GM21786 (cell line): Measurements from ENCODE around the gene ARHGEF7.

Source experiments
- ATAC-seq: cut with Tn5 transposase; IDR thresholded peaks from one replicate; pipeline ENCODE4 v1.9.1; 2021; ENCODE audit not compliant: unreplicated experiment

The ARHGEF7 gene

DNA sequence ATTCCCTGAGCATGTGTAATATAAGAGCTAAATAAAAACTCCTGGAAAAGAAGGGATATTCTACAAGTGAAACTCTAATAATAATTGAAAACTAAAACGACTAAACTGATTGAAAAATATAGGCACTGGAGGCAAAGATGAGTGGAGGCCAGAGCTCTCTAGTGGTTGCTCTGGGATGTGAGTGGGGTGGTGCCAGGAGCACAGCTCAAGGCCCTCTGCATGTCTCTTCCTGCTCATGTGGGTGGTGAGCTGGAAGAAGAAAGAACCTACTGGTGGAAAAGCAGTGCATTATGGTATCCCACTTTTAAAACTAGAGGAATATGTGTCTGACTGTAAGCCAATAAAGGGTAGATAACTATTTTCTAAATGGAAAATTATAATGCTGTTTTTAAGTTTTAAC lies 15.8 kb upstream of the ARHGEF7 start:
- ATAC-seq: no peak

DNA sequence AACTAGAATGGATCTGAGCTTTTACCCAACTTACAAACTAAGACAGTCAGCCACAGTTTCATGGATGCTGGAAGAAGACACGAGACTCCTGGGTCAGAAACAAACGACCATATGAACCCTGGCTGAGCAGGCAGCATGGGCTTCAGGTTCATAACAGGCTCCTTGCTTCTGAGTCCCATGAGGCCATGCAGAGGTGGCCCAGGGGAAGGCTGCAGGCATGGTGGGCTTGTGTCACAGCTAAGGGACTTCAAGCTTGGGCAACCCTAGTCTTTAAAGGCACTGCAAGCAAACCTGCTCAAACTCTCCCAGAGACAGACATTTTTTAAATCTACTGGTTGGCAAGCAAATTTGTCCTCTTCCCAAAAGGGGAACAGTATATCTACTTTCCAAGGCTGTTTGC lies 5.1 kb upstream of the ARHGEF7 start:
- no peak for ATAC-seq

DNA sequence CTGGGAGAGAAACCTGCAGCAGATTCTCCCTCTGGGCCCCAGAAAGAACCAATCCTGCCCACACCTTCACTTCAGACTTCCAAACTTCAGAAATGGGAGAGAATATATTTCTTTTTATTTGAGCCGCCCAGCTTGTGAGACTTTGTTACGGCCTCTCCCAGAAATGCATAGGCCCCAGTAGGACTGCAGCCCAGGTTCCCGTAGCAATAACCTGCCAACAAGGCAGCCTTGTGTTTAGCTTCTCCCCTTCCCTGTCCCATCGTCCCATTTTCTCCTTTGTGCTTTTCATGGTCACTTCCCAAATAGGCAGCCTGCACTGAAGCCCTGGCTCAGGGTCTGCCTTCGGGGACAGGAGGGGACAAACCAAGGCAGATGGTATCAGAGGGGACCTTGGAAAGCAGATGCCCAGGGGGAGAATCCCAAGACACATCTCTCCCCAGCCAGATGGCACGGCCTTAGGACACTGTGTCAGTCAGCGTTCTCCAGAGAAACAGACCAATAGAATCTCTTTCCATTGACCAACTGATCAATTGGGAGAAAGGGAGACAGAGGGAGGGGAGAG lies 3.7 kb upstream of the ARHGEF7 start:
- ATAC-seq: no peak

DNA sequence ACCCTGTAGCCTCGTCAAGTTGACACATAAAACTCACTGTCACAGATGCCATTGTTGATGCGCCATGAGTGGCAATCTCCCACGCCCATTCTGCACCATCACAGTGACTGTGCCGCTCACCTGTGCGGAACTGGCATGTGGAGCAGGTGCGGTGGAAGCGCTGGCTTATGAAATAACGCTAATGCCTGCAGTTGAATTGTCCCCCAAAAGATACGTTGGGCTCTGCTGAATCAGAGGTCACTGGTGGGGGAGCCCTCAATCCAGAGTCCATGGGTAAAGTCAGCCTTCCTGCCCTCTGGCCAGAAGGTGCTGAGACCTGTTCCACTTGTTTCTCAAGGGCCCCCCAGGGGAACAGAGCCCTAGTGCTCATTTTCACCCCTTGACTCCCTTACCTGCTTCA lies 2.9 kb upstream of the ARHGEF7 start:
- no peak for ATAC-seq

DNA sequence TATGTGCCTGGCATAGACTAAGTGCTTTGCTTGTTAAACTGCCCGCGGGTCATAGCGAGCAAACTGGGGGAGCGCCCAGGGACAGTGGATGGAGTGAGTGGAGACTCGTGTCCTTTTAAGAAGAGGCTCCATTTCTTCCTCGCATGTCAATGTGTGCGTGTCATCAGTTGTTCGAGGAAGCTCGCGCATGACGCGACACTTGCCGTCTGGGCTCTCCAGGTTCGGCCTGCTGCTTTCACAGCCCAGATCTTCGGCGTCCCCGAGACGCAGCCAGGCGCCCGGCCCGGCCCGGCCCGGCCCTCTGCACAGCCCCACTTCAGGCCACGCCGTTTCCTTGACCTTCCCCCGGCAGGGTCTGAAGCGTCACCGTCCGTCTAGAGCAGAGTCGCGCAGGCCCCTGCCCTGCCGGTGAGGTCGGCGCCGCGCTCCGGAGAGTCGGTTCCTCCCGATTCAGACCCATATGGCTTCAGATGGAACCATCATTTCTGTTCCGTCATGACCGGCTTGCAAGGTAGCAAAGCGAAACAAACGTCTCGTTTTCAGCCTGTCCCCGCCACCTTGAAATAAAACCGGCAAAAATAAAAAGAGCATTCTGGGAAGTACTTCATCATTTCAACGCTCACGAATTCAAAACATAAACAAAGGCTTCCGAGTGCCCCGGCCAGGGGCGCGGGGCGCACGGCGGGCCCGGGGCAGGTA lies 599 bp upstream of the ARHGEF7 start:
- ATAC-seq: no peak

DNA sequence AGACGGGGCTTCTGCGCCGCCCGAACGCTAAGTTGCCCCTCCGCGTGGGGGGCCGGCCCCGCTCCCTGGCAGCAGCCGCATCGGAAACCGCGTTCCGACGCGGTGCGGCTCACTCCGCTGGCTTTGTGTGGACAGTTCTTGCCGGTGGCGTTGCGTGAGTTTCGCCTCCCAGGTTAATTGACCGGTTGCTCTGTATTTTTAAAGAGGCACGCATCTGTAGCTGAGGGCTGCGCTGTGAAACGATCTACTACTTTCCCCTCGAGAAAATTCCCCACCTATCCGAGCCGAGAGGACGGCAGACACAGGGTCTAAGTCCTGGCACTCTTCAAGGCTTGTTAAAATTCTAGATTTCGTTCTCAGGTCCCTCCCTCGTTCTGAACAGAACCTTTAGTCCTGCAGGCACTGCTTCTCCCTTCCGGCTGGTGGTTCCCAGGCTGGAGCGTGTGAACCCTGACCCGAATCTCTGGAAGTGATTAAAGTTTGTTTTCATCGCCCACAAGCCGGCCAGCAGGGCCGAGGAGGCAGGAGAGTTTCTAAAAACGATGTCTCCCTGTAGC lies 933 bp downstream of the ARHGEF7 start:
- no peak for ATAC-seq

DNA sequence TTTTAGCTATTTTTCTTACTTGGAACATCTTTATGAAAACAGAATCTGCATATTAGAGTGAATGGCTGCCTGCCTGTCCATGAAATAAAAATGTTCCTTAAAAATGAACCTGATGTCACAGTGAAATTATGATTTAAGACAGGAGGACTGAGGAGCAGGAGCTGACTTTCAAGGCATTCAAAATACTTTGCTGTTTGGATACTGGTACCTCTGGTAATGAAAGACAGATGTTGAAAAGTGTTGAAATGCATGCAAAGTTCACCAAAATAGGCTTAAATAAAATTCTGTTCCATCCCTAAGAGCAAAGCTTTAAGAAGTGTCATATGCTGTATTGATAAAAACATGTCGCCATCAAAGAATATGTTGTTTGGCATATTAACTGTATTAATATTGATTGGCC lies 1.7 kb downstream of the ARHGEF7 start:
- no peak for ATAC-seq

DNA sequence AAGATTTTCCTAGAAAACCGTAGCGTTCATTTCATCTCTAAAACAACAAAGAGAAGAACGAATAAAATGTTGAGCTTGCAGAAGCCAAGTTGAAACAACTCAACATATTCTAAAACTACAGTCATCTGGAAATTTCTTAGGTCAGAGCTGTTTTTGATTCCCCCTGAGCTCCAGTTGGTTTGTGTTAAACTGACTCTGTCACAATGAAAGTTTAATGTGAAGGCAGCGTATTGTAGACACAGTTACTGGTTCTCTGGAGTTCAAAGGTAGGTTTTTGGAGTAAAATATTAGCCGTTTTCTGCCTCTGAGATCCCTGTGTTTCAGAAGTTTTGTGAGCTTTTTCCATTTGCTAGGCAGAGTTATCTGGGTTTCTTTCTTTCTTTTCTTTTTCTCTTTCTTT lies 2.2 kb downstream of the ARHGEF7 start:
- ATAC-seq: no peak

DNA sequence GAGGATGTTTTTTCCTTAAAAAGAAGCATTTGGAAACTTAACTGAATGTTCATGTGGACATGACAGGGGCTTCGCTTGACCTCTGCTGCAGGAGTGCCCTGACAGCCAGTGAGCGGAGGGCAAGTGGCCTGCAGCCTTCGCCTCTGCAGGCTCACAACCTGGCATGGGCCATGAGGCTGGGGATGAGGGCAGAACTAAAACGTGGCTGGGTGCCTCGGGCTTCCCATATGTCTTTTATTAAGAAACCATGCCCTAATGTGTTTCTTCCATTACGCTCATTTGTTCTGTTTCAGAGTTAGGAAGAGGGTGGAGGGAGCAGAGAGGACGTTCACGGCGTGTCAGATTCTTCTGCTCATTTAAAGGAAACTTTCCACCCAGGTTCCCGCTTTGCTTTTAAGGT lies 2.9 kb downstream of the ARHGEF7 start:
- ATAC-seq: no peak

DNA sequence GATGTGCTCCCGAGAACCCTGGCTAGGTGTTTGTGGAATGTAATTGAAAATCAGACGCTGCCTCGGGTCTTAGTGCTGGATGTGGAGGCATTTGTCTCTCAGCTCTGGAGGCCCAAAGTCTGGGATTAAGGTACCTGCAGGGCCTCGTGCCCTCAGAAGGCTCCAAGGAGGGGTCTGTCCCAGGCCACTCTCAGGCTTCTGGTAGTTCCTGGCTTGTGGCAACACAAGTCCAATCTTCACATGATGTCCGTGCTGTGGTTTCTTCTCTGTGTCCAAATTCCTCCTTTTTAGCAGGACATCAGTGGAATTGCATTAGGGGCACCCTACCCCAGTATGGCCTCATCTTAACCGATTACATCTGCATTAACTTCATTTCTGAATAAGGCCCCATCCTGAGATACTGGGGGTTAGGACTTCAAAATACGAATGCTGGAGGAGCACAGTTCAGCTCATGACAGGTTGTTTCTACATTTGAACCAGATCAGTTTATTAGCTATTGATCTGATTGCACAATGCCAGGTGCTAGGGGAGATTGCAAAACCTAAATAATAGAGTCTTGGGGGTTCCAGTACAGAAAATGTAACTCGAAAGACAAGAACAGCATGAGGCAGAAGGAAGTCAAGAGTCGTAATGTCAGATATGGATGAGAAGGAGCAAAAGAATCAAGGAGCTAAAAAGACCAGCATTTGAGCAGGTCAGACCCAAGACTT lies 3.9 kb downstream of the ARHGEF7 start:
- no peak for ATAC-seq

DNA sequence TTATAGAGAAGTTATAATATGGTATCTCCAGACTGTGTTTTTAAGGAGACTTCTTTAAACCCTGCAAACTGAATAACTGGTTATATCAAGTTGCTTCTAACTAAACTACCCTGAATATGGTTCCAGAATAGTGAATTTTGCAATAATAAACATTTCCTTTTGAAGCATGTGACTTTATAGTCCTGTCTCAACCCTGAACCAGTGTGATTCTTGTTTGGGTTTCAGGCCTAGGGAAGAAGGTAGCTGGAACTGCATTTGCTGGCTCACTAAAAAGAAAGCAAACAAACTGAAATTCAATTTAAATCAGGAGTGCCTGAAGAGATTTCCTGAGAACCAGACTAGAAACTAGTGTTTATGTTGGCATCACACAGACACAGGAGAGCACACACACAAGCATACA lies 4.9 kb downstream of the ARHGEF7 start:
- ATAC-seq: no peak

DNA sequence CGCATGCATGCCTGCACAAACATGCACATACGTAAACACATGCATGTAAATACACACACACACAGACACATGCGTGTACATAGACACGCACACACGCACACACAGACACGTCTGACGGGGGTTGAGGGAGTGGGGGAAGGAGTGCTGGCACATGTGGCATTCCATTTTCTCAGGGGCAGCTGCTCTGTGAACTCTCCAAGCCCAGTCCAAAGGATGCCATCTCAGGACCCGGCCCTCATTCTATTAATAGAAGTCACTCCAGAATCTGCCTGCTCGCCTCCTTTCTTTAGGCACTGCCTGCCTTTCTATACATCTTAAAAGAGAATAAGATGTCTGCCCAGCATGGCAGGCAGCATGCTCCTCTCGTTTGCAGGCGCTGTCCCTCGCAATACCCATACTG lies 5.3 kb downstream of the ARHGEF7 start:
- ATAC-seq: no peak

DNA sequence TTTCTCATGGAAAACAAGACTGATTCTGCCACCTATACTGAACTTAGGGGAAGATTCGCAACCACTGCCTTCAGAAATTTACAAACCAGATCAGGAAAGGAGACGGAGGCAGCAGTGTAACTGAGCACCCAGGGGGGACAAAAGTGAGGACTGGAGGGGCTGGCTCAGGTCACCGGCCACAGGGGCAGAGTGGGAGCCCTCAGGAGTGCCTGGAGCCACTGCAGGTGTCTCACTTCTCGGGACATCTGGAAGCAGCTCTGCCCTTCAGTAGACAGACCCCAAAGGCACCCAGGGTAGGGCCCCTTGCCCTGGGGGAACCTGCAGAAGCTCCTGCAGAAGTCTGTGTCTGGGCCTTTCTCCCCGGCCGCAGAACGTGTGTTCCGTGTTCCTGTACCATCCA lies 5.8 kb downstream of the ARHGEF7 start:
- no peak for ATAC-seq

DNA sequence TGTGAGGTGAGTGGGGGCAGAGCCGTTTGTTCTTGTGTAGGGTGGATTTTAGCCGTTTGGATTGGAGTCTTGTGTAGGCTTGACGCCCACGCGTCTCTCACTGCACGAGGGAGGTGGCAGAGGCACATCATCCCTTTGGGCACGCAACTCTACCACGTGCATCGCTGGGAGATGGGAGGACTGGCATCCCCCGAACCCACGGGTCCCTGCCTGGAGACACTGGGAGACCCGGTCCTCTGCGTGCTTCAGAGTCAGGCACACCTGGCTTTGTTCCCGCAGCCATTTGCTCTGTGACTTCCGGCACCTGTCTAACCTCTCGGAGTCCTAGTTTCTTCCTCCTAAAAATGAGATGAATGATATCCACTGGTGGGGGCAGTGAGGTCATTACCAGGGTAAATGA lies 6.4 kb downstream of the ARHGEF7 start:
- ATAC-seq: no peak

DNA sequence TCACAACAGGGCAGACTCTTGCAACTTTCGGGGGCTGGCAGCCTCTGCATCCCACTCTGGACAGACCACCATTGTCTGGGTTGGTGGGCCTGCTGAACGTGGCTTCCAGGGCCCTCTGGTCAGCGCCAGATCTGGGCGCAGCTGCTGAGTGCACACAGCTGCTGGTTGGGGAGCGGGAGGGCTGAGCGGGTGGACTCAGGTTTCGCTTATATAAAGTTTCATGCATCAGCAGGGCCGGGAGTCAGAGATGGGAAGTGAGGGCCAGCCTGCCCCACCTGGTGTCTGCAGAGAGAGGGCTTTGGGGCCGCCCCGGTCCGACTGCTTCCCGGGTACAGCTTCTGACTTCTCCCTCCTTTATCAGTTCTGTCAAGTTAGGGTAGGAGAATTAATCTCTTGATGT lies 6.9 kb downstream of the ARHGEF7 start:
- no peak for ATAC-seq

DNA sequence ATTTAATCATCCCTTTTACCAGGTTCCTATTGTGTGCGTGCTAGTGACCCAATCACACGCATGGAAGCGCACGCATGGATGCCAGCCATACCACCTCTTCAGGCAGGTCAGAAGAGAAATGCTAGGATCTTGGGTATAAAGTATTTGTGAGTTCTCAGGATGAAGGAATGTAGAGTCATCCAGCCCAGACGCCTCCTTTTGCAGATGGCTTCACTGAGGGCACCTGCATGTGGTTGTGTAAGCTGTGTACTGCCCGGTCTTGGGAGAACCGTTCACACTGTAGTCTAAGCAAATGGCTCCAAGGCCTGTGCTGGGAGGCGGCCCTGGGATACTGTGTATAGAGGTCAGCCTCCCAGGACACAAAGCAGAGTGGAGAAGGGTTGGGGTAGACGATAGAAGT lies 7.5 kb downstream of the ARHGEF7 start:
- ATAC-seq: no peak

DNA sequence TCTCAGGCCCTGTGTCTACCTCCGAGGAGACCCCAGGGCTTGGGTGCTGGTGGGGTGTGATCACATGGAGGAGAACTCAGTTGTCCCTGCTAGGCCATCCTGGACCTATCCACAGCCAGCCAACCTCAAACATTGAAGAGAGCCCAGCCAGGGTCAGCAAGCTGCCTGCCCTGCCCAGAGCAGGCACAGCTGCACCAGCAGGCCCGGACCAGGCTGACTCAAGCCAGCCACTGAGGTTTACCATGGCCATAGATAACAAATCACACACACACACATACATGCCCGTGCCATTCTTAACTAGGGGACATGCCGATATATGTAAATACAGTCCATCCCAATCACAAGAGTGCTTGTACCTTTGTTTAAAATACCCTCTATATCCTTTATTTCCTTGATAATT lies 8.1 kb downstream of the ARHGEF7 start:
- ATAC-seq: no peak

DNA sequence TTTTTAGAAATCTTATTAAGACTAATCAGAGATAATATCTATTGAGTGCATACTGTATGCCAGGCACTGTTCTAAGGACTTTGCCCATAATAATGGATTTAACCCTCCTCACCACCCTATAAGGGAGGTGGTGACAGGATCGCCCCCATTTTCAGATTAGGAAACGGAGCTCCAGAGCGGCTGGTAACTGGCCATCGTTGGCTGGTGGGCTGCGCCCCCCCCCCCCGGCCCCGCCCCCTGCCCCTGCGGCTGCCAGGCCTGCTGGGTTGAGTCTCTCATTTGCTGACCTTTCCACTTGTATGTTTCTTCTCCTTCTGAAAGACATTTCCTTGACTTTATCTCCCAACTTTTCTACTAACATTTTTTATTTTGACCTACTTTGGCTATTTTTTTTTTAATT lies 8.5 kb downstream of the ARHGEF7 start:
- no peak for ATAC-seq

DNA sequence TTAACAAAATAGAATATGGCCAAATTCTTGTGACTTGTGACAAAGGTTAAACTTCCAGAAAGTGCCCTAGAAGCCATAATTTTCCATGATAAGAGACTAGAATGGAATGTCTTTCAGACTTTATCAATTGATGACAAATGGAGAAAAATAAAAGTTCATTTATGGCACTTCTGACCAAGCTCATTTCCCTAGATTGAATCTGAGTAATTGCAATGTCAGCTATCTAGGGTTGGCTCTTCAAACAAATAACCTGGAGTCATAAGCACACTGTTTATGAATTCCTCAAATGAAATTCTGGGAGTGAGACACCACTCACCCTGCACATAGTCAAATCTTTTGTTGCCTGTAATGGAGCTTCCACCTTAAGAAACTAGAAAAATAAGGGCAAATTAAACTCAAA lies 11.4 kb downstream of the ARHGEF7 start:
- no peak for ATAC-seq

DNA sequence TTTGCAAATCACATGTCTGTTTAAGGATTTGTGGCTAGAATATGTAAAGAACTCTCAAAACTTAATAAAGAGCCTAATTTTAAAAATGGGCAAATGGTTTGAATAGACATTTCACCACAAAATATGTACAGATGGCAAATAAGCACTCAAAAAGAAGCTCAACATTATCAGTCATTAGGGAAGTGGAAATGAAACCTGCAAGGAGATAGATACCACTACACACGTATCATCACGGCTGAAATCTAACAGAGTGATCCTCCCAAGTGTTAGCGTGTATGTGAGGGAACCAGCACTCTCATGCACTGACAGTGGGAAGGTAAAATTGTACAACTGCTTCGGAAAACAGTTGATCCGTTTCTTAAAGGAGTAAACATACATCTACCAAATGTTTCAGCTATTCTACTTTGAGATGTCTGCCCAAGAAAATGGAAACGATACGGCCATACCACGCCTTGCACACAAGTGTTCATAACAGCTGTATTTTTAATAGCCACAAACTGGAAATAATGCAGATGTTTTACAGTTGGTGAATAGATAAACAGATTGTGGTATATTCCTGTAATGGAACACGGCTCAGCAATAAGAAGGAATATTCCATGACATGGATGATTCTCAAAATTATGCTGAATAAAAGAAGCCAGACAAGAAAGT lies 14.5 kb downstream of the ARHGEF7 start:
- ATAC-seq: peak; percentile 100

DNA sequence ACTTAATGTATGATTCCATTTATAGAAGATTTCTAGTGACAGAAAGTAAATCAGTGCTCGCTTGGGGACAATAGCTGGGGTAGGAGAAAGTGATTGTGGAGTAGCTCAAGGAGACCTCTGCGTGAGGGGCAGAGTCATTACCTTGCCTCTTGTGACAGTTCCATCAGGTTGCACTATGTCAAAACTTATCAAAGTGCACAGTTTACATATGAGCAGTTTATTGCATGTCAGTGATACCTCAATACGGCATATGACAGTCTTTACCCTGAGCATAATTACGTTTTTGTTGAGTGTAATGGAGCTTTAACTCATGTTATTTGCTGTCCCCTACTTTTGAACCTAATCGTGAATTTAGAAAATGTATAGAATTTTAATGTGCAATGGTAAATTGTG lies 15.0 kb downstream of the ARHGEF7 start:
- ATAC-seq: no peak

DNA sequence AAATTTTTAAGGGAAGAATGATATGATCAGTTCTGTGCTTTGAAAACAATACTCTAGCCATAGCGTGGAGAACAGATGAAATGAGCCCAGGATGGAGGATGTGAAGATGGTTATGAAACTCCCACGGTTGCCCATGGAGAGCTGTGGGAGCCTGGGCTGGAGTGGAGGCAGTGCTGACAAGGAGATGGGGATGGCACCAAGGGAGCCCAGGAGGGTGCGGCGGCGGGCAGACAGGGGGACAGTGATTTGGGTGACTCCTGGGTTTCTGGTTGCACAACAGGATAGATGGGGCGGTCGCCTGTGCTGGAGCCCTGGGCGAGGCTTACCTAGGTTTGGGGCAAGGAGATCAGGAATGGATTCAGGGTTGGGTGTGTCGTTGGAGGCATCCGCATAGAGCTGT lies 15.9 kb downstream of the ARHGEF7 start:
- no peak for ATAC-seq
